Fibroblast of skin of back (primary cell): Measurements from ENCODE around the gene CSRNP3.
"Not testable (repeated sequence)": the region's sequence is repeated elsewhere in the genome, so short reads cannot be mapped to it uniquely, and the experiment has no call there.

Source experiments
- DNase-seq: peaks from one replicate; pipeline ENCODE4 v3.0.0-alpha.2; 2013

Gene CSRNP3

DNA sequence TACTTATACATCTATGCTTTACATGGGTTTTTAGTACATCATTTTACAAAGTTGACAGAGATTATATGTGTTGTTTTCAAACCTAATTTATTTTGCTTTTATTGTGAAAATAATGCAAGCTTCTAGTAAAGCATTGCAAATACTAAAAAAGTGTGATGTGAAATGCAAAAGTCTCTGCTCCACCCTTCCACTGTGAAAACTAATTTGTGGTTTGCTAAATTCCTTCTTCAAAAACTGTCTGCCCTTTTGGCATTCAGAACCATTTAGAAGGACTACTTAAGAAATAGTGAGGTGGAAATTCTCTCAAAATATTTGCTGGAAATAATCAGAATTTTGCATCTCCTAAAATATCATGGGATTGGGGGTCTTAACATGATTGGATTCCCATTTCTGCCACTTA, 78.4 kb downstream of the CSRNP3 start:
- DNase-seq: no peak

- DNase-seq: no peak
Observed at GRCh38 chr2:165549619-165550018, 80.1 kb downstream of the CSRNP3 start.

- no peak for DNase-seq
Observed at GRCh38 chr2:165558832-165559231, 89.3 kb downstream of the CSRNP3 start.

DNA sequence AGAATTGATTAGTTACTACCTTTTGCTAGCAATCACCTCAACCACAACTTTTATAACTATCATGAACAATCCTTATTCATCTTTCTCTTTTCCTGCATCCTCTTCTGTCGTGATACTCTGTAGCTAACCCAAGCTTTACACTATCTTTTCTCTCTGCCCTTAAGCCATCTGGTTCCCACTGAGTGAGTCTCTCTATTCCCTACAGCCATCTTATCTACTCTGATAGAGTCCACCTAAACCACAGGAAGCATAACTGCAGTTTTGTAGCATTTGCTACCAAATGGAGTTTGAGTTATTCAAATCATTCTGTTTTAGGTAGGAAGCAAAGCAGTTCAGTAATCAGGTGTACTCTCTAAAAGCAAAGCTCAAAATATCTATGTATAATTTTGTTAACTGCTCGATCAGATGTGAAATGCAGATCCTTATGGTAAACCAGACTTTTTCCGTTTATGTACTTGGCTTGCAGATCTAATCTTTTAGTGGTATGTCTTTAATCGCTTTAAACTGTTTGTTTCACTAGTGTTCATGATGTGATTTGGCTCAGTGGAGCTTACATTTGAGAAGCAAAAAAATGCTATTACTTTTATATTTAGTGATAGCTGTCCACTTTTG, 91.0 kb downstream of the CSRNP3 start:
- no peak for DNase-seq

GRCh38 chr2:165561516-165561915, 92.0 kb downstream of the CSRNP3 start:
- no peak for DNase-seq

GRCh38 chr2:165562233-165562632, 92.7 kb downstream of the CSRNP3 start:
- DNase-seq: no peak

- no peak for DNase-seq
Observed at GRCh38 chr2:165563468-165564225, 94.1 kb downstream of the CSRNP3 start.

DNA sequence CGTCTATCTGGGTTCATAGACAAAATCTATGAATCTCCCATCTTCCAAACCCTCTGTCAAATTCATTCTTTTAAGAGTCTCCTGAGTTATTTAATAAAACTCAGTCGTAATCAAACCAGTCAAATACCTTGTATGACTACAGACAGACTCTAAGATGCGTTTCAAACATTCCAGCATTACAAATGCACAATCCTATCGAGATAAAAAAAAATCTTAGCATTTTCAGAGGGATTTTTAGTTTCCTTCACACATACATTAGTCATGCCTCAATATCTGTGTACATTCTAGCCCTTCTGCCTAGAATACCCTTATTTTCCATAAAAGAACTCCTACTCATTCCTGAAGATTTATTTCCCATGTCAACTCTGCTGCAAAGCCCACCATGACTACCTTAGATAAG, 96.5 kb downstream of the CSRNP3 start:
- no peak for DNase-seq

DNA sequence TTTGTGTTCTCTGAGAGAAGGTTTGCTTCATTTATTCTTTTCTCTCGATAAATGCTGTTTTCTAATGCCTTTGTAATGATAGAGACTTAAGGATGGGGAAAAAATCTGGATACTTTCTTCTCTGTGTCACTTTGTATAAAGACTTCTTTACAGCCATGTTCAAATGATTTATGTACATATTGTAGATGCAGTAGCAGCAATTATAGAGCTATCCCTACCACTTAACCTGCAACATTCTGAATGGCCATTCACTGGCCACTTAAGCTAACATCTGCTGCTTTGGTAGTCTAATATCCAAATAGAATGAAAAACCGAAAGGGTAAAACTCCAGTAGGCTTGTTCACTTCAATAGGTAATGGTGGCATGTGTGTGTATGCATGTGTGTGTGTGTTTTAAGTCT, 97.8 kb downstream of the CSRNP3 start:
- no peak for DNase-seq

DNA sequence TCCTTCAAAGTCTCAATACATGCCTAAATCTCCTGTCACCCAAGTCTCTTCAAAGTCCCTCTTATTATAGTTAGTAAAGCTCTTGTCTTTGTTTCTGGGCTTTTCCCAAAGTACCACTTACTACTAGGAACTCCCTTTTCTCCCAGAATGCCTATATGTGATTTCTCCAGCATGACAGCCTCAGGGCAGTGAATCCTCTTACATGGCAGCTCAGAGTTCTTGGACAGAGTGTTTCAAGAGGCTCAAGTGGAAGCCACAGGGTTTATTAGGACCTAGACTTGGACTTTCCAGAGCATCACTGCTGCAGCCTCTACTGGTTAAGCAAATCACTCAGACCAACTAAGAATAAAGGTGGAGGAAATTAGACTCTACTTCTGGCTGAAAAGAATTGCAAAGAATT, 98.9 kb downstream of the CSRNP3 start:
- DNase-seq: no peak

- no peak for DNase-seq
Observed at GRCh38 chr2:165571477-165571876, 102.0 kb downstream of the CSRNP3 start.

DNA sequence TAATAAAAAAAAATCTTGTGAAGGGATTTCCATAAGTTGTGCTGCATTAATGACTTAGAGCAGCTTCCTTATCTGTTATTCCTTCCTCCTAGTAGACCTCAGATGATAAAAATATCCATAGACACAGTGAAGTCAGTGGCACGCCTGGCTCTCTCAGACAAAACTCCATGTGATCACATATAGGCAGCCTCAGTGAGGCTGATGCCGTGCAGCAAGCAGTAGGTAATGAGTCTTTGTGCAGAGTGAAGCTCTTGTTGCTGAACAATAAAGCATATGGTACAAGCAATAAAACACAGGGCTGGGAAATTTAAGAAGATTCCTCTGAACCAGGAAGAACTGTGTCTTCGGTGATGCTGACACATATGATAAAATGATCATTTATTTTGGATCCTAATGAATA, 102.7 kb downstream of the CSRNP3 start:
- no peak for DNase-seq

DNA sequence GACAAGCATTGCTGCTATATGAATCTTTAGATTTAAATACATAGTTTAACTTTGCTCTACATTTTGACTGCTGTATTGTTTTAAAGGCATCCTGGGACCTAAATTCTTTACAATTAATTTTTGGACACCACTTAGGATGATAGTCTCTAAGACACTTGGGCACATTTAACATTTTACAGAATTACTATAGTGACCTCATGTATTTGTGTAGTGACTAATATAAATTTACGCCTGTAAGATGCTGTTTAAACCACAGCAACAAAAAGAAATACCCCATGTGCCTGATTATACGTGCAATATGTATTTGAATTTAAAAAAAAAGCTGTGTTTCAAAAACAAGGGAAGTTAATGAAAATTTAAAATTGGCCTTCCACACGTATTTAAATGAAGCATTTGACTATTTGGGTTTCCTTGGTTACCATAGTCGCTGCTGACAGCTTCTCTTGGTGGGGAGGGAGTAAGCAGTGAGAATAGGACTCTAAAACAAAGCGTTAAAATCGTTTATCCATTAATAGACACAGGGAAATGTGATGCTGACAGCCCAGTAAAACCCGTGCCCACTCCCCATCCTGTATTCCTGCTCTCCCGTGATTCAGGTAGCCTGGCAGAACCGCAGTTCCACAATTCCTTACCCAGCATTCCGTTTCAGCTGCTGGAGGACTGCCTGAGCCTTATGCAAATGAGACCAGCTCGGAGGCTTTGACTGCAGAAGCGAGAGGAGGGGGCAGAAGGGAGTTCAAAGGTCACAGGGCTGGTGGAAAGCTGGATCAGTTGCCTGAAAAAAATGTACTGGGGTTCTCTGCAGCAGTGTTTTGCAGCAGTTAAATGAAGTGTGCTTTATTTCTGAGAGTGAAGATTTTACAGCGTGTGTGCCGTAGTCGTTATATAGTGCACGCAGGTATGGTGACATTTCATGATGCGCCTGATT, 104.3 kb downstream of the CSRNP3 start:
- peak; percentile 28 for DNase-seq

DNA sequence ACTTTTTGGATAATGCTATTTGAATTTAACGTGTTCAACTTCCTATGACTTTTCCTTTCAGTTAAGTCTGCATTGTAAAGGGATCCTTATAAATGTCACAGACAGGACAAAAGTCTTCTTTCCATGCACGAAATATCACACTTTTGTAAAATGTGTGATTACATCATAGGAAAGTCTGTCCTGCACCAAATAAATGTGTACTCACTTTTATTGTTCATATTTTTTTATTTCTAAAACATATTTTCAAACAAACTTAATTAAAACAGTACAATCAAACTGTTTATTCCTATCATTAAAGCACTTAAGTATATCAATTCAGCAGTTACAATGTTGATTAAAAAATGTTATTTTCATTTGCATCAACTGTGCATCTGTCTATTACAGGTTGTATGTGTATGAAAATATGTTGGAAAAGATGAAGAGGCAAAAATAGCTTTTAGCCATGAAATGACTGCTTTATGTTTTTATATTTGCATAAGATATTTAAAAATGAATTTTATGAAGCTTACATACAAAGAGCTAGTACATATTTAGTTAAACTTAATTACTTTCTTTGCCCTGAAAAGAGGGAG, 105.6 kb downstream of the CSRNP3 start:
- no peak for DNase-seq

DNA sequence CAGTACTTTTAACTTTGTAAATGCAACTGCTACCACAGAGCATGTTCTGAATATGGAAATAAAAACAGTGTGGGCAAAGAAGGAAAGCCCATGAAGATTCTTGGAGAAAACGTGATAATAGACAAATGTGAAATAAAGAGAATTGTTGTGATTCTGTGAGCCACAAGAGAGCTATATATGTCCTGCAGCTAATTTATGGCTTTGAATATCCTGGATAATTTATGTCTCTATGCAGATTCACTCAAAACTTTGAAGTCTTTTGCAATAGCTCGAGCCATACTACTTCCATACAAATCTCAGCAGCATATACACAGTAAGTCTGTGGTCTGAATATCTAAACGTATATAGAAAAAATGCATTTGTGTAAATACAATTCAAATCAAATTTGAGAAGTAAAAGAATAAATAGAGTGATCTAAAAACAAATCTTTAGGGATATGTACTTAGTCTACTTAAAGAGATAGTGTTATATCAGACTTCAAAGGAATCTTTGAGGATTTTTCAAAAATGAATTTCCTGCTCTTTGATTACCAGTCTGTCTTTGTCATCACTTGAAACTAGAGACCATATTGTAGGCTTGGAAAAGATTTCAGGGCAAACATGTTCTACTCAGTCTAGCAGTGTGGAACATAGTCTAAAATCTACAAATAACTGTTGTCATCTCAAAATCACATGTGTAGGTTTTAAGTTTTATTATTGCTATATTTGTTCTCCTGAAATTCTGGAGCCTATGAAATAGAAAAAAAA, 107.1 kb downstream of the CSRNP3 start:
- DNase-seq: no peak

DNA sequence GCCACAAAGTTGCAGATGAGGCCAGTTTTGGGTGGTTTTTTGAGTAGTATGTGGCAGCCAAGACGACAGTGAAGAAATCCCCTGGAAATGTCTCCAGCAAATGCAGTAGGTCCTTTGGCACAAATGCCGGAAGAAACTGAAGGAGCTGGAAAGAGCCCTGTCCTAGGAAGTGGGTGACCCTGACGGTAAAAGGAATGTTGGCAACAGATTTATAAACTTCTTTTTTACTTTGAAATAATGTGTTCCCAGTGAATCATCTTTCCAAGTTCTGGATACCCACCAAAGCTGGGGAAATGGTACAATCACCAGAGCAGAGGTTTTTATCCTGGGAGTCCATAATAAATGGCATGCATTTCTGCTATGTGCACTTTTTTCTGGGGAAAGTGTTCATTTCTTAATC, 112.9 kb downstream of the CSRNP3 start:
- no peak for DNase-seq

GRCh38 chr2:165582863-165583506, 113.5 kb downstream of the CSRNP3 start:
- no peak for DNase-seq

DNA sequence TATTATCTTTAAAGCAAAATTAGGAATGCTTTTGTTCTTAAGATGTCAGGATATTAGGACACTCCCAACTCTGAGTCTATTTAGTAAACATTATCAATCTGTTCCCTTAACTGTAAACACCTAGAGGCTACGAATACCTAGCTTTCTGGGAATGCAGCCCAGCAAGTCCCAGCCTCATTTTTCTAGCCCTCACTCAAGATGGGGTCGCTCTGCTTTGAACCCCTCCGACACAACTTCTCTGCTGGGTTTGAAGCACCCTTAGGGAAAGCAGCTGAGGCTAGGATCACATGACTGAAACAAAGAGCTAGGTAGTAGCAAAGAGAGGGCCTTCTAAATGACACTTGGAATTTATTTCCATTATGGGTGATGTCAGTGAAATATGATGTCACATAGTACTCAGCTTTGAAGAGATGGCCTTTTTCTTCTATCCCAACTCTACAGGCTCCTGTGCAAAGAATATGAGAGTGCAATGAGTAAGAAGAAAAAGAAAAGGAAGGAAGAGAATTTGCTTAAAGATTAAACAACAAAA, 114.7 kb downstream of the CSRNP3 start:
- no peak for DNase-seq

DNA sequence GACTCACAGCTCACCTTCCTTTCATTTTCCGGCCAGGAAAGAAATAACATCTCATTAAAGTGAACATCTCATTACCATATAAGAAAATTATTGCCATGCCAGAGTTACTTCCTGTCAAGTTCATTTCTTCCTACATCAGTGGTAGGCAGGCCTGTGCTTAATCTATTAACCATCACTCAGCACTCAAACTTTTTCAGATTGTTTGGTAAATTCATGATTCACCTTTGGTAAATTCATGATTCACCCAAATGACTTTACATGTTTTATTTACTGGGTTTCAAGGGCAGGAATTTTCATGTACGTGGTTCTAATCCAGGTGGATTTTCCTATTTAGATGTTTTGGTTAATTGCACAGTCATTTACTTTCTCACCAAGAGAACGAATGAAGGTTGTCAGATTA, 116.5 kb downstream of the CSRNP3 start:
- no peak for DNase-seq

- no peak for DNase-seq
Observed at GRCh38 chr2:165587335-165587938, 117.9 kb downstream of the CSRNP3 start.

DNA sequence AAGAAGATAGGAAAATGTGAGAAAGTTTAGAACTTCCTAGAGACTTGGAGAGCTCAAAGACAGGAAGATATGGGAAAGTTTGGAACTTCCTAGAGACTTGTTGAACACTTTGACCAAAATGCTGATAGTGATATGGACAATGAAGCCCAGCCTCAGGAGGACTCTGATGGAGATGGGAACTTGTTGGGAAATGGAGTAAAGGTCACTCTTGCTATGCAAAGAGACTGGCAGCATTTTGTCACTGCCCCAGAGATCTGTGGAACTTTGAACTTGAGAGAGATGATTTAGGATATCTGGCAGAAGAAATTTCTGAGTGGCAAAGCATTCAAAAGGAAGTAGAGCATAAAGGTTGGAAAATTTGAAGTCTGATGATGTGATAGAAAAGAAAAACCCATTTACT, 121.5 kb downstream of the CSRNP3 start:
- DNase-seq: not testable (repeated sequence)
